K562 (cell line): ENCODE data around the gene SERPINE2. TPM values are rescaled to one million over a fixed set of nuclear protein-coding genes. Genes with fewer than 3 reads are reported as not detected.

Source experiments
- CBX1 ChIP-seq: sonication (generic); IDR thresholded peaks from 2 replicates; pipeline ENCODE4 v1.6.1; 2016; ENCODE audit warnings: antibody characterized with exemption, low read depth, mild to moderate bottlenecking
- FOXM1 ChIP-seq, 2 experiments: fragments of 450-650 bp in 1 of 2; sonication (generic) in 1 of 2; formaldehyde crosslinking in 1 of 2; IDR thresholded peaks; 2 replicates each; pipeline versions ENCODE4 v1.6.1 to v1.9.0; 2017 to 2022; ENCODE audit warnings: low read depth in 2 of 2, mild to moderate bottlenecking in 2 of 2, missing genetic modification reagents in 1 of 2, moderate library complexity in 1 of 2
- HNRNPH1 ChIP-seq: fragments of 200-400 bp; formaldehyde crosslinking; optimal IDR thresholded peaks from 2 replicates; pipeline ENCODE3; 2017; ENCODE audit warnings: low read depth, mild to moderate bottlenecking, low read length, moderate library complexity
- KAT7 ChIP-seq: sonication (generic); formaldehyde crosslinking; IDR thresholded peaks from 2 replicates; pipeline ENCODE4 v1.8.0; 2022; ENCODE audit warnings: missing genetic modification reagents, mild to moderate bottlenecking, borderline replicate concordance
- MYC ChIP-seq, 2 experiments: fragments of 250-450 bp in 1 of 2; sonication (Bioruptor Pico) in 1 of 2; IDR thresholded peaks; 2 replicates each; pipeline versions ENCODE4 v1.5.1 to v1.6.1; 2012 to 2021; ENCODE audit warnings: low read depth in 2 of 2, borderline replicate concordance in 1 of 2, improper control_type of control experiment in 1 of 2, low read length in 1 of 2, mild to moderate bottlenecking in 1 of 2, moderate library complexity in 1 of 2
- NR0B1 ChIP-seq: fragments of 450-650 bp; IDR thresholded peaks from one replicate; pipeline ENCODE4 v1.6.1; 2018; ENCODE audit warnings: mild to moderate bottlenecking, moderate library complexity; ENCODE audit not compliant: partially characterized antibody
- PML ChIP-seq: IDR thresholded peaks from 2 replicates; pipeline ENCODE4 v1.6.1; 2012; ENCODE audit warnings: low read length, inconsistent platforms
- SMAD4 ChIP-seq: fragments of 250-450 bp; sonication (Bioruptor Pico); conservative IDR thresholded peaks from 2 replicates; pipeline ENCODE4 v1.8.0; 2021; ENCODE audit warnings: inconsistent platforms, mild to moderate bottlenecking, moderate library complexity
- ZNF318 ChIP-seq, 2 experiments: fragments of 450-650 bp; IDR thresholded peaks; 2 replicates each; pipeline ENCODE4 v1.6.1; 2016; ENCODE audit warnings: mild to moderate bottlenecking in 2 of 2, borderline replicate concordance in 1 of 2, low read depth in 1 of 2, moderate library complexity in 1 of 2
- ZSCAN29 ChIP-seq: fragments of 450-650 bp; IDR thresholded peaks from 2 replicates; pipeline ENCODE4 v1.6.1; 2017
- polyA plus RNA-seq, 8 experiments: library from polyadenylated mRNA; depleted of rRNA in 4 of 8; stranded (reverse) in 5 of 8; unstranded in 3 of 8; fragments of >200 nt; fragmentation: Nextera tagmentation in 2 of 8; fragmentation: Illumina TruSeq in 1 of 8; extraction: Ambion mirVana in 2 of 8; extraction: Trizol in 1 of 8; gene quantifications; 2 replicates each; pipeline versions ENCODE4 v1.2.1 to v1.2.3, GENCODE V29; 2011 to 2014; ENCODE audit warnings: inconsistent platforms in 1 of 8, missing spikeins in 1 of 8
- total RNA-seq, 7 experiments: library from RNA; depleted of rRNA in 6 of 7; stranded (reverse); fragments of >200 nt in 6 of 7; fragmentation: Illumina TruSeq in 2 of 7; extraction: Trizol in 2 of 7; gene quantifications; 2 replicates each; pipeline versions ENCODE4 v1.2.1 to v1.2.3, GENCODE V29; 2011 to 2021; ENCODE audit warnings: low replicate concordance in 1 of 7
- TF ChIP-seq, protein P1 (sequence below): fragments of 250-450 bp; sonication (Bioruptor Pico); IDR thresholded peaks from 2 replicates; pipeline ENCODE4 v1.5.0; 2021; ENCODE audit warnings: mild to moderate bottlenecking, borderline replicate concordance

SERPINE2 gene
- total and polyA plus RNA-seq, 9 of the 15 experiments (the other 6 are each of a cell fraction or from before 2014, with no cell fraction given) = 0.03 to 0.16 (median 0.13) TPM; not detected in 6

DNA sequence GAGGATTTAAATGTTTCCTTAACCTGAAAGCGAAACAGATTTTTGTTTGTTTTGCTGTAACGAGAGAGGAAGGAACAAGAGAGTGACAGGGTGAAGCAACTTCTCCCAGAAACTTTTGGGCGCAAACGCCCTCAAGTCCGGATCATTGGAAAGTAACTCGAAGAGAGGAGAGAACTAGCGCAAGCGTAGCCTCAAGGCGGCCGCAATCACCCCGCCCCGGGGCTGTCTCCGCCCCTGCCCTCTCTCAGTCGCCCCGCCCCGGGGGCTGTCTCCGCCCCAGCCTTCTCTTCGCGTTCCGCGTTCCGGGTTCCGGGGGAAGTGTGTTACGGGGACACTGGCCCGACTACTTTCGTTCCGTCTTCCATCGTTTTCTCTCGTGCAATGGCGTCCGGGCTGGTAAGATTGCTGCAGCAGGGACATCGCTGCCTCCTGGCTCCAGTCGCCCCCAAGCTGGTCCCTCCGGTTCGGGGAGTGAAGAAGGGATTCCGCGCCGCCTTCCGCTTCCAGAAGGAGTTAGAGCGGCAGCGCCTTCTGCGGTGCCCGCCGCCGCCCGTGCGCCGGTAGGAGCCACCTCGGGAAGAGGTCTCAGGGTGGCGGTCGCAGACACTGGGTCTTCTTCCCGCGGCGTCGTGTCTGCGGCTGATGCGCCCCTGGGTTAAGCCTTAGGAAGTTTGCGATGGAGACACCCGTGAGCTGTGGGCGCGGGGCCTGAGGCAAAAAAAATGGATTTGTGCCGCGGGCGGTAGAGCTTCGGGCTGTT lies 81.8 kb downstream of the SERPINE2 start, which contains the start of gene MRPL44 (continued):
- TF ChIP-seq ZNF318 (IDR thresholded peaks at IDR 0.05; ENCODE audit: borderline replicate concordance in 1 of 2, low read depth in 1 of 2) (no peak), ZSCAN29 (no peak), NR0B1 (no peak), MYC (IDR thresholded peaks at IDR 0.05; ENCODE audit: low read depth, low read length) (peak; percentile 79), MYC (CRISPR knock-in tag; IDR thresholded peaks at IDR 0.05; ENCODE audit: borderline replicate concordance, low read depth) (peak; percentile 47; the same call in 1 of the 2 replicates), FOXM1 (IDR thresholded peaks at IDR 0.05; ENCODE audit: low read depth) (no peak), FOXM1 (CRISPR knock-in tag; IDR thresholded peaks at IDR 0.05; ENCODE audit: low read depth) (no peak), CBX1 (peak; percentile 63; the same call in 1 of the 2 replicates), HNRNPH1 (no peak), KAT7 (CRISPR knock-in tag) (no peak), SMAD4 (peak; percentile 82), PML (peak; percentile 48; the same call in 1 of the 2 replicates)
- TF ChIP-seq, protein P1, sequence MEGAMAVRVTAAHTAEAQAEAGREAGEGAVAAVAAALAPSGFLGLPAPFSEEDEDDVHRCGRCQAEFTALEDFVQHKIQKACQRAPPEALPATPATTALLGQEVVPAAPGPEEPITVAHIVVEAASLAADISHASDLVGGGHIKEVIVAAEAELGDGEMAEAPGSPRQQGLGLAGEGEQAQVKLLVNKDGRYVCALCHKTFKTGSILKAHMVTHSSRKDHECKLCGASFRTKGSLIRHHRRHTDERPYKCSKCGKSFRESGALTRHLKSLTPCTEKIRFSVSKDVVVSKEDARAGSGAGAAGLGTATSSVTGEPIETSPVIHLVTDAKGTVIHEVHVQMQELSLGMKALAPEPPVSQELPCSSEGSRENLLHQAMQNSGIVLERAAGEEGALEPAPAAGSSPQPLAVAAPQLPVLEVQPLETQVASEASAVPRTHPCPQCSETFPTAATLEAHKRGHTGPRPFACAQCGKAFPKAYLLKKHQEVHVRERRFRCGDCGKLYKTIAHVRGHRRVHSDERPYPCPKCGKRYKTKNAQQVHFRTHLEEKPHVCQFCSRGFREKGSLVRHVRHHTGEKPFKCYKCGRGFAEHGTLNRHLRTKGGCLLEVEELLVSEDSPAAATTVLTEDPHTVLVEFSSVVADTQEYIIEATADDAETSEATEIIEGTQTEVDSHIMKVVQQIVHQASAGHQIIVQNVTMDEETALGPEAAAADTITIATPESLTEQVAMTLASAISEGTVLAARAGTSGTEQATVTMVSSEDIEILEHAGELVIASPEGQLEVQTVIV (CRISPR knock-in tag) = no peak
